Tibial artery (tissue), 4 donors: ENCODE data around the gene OSBPL3.

Experiments used
- DNase-seq, 2 donors: peaks; one replicate each; pipeline ENCODE4 v3.0.0-alpha.2; 2019
- H3K27ac ChIP-seq, 2 donors: fragments of 200-600 bp; sonication (generic) in 1 of 2; 1 replicate in 1 of 2; 2 replicates in 1 of 2; pipeline ENCODE4 v1.5.1; 2018 to 2019; ENCODE audit warnings: mild to moderate bottlenecking in 1 of 2
- H3K27me3 ChIP-seq, 2 donors: fragments of 200-600 bp; sonication (generic) in 1 of 2; one replicate each; pipeline versions ENCODE4 v1.5.1 to v1.6.0; 2016 to 2019
- H3K36me3 ChIP-seq, 3 donors: fragments of 200-600 bp; sonication (generic) in 2 of 3; one replicate each; pipeline ENCODE4 v1.5.1; 2016 to 2019; ENCODE audit warnings: mild to moderate bottlenecking in 2 of 3
- H3K4me1 ChIP-seq, 4 donors: fragments of 200-600 bp; sonication (generic) in 2 of 4; 1 replicate in 3 of 4; 2 replicates in 1 of 4; pipeline ENCODE4 v1.5.1; 2016 to 2019
- H3K4me3 ChIP-seq, 2 donors: fragments of 200-600 bp; sonication (generic) in 1 of 2; 1 replicate in 1 of 2; 2 replicates in 1 of 2; pipeline ENCODE4 v1.5.1; 2018 to 2019; ENCODE audit warnings: mild to moderate bottlenecking in 2 of 2
- H3K9me3 ChIP-seq, 3 donors: fragments of 200-600 bp; sonication (generic) in 1 of 3; one replicate each; pipeline ENCODE4 v1.5.1; 2016 to 2019
- CTCF ChIP-seq, 2 experiments: fragments of 200-600 bp in 1 of 2; fragments of 450-650 bp in 1 of 2; IDR thresholded peaks; one replicate each; pipeline ENCODE4 v1.5.1; 2017 to 2019; ENCODE audit warnings: antibody characterized with exemption in 2 of 2, mild to moderate bottlenecking in 1 of 2, moderate library complexity in 1 of 2
- intact Hi-C: fragments of 100-400 bp; cut with DNase I; formaldehyde crosslinking; loops from one replicate; pipeline ENCODE4 v1.15.0; 2023; ENCODE audit warnings: low total_unique reads

The OSBPL3 gene

GRCh38 chr7:24877790-24878311 is 102.1 kb downstream of the OSBPL3 start:
- intact Hi-C loops = no loop called here
- Histone ChIP-seq H3K4me3 (no peak overlapping the region), H3K4me1 (peaks cover 0 to under 1% (median 0%) of the 10 kb centered on the region in 4 donors), H3K27ac (no peak overlapping the region), H3K36me3 (no peaks in the 10 kb centered on the region), H3K27me3 (no peaks in the 10 kb centered on the region), H3K9me3 (no peaks in the 10 kb centered on the region)
- TF ChIP-seq CTCF (IDR thresholded peaks at IDR 0.05) = no peak
- no peak for DNase-seq

GRCh38 chr7:24874791-24875190 is 105.2 kb downstream of the OSBPL3 start:
- no peak for TF ChIP-seq CTCF (IDR thresholded peaks at IDR 0.05)
- Histone ChIP-seq H3K36me3 (peaks cover 0 to 5% (median 0%) of the 10 kb centered on the region in 3 donors), H3K4me3 (no peak overlapping the region), H3K27ac (no peak overlapping the region), H3K4me1 (no peaks in the 10 kb centered on the region), H3K9me3 (no peaks in the 10 kb centered on the region), H3K27me3 (no peaks in the 10 kb centered on the region)
- intact Hi-C loops = no loop called here
- no peak for DNase-seq

GRCh38 chr7:24873944-24874343 is 106.0 kb downstream of the OSBPL3 start:
- Histone ChIP-seq H3K27ac (no peak overlapping the region), H3K4me1 (no peaks in the 10 kb centered on the region), H3K27me3 (no peaks in the 10 kb centered on the region), H3K4me3 (no peak overlapping the region), H3K36me3 (peaks cover 0 to 5% (median 0%) of the 10 kb centered on the region in 3 donors), H3K9me3 (no peaks in the 10 kb centered on the region)
- TF ChIP-seq CTCF (IDR thresholded peaks at IDR 0.05) = no peak
- no peak for DNase-seq
- intact Hi-C loops = no loop called here

GRCh38 chr7:24871770-24872169 is 108.2 kb downstream of the OSBPL3 start:
- Histone ChIP-seq H3K27me3 (no peaks in the 10 kb centered on the region), H3K9me3 (no peaks in the 10 kb centered on the region), H3K4me1 (no peaks in the 10 kb centered on the region), H3K36me3 (peaks cover 0 to 5% (median 0%) of the 10 kb centered on the region in 3 donors), H3K27ac (no peak overlapping the region), H3K4me3 (no peak overlapping the region)
- no peak for DNase-seq
- intact Hi-C loops = no loop called here
- no peak for TF ChIP-seq CTCF (IDR thresholded peaks at IDR 0.05)

GRCh38 chr7:24870766-24871165 is 109.2 kb downstream of the OSBPL3 start:
- Histone ChIP-seq H3K4me1 (no peaks in the 10 kb centered on the region), H3K27ac (no peak overlapping the region), H3K27me3 (no peaks in the 10 kb centered on the region), H3K36me3 (peaks cover 0 to 5% (median 0%) of the 10 kb centered on the region in 3 donors), H3K4me3 (no peak overlapping the region), H3K9me3 (no peaks in the 10 kb centered on the region)
- TF ChIP-seq CTCF (IDR thresholded peaks at IDR 0.05) = no peak
- intact Hi-C loops = no loop called here
- no peak for DNase-seq

- intact Hi-C loops = no loop called here
- no peak for DNase-seq
- no peaks in the 10 kb centered on the region for H3K9me3 ChIP-seq
- no peaks in the 10 kb centered on the region for H3K4me1 ChIP-seq
- no peak overlapping the region for H3K27ac ChIP-seq
- H3K4me3 ChIP-seq = no peak overlapping the region
- H3K36me3 ChIP-seq = peaks cover 0 to 5% (median 0%) of the 10 kb centered on the region in 3 donors
- no peak for TF ChIP-seq CTCF (IDR thresholded peaks at IDR 0.05)
- H3K27me3 ChIP-seq = no peaks in the 10 kb centered on the region
Measured at GRCh38 chr7:24869572-24869971, 110.4 kb downstream of the OSBPL3 start.
